NCI-H226 (cell line): Measurements from ENCODE around the gene ANKRD44.
A peak's percentile ranks its signal among the peaks of the same experiment; 100 is the strongest.
"Not testable (repeated sequence)": the region's sequence is repeated elsewhere in the genome, so short reads cannot be mapped to it uniquely, and the experiment has no call there.

Experiments used
- DNase-seq: peaks from one replicate; pipeline ENCODE4 v3.0.0-alpha.2; 2015

The ANKRD44 gene

DNA sequence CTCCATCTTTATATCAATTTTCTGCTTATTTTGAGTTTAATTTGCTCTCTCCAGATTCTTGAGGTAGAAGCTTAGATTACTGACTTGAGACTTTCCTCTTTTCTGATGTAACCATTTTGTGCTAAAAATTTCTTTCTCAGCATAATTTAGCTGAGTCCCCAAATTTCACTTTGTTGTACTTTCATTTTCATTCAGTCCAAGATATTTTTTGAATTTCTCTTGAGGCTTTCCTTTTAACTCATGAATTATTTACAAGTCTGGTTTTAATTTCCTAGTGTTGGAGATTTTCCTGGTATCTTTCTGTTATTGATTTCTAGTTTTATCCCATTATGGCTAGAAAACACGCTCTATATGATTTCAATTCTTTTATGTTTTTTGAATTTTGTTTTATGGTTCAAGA lies 239.4 kb downstream of the ANKRD44 start:
- DNase-seq = no peak

DNA sequence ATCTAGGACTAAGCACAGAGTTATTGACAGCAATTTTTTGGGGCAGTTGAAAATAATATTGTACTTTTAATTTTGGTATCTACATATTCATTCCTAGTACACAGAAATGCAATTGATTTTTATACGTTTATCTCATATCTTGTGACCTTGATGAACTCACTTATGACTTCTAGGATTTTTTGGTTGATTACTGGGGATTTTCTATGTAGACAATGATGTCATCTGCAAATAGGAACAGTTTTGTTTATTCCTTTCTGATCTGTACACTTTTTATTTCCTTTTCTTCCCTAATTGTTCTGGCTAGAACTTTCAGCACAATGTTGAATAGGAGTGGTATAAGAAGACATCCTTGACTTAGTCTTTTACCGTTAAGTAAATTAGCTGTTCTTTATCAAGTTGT lies 240.6 kb downstream of the ANKRD44 start:
- DNase-seq = no peak

DNA sequence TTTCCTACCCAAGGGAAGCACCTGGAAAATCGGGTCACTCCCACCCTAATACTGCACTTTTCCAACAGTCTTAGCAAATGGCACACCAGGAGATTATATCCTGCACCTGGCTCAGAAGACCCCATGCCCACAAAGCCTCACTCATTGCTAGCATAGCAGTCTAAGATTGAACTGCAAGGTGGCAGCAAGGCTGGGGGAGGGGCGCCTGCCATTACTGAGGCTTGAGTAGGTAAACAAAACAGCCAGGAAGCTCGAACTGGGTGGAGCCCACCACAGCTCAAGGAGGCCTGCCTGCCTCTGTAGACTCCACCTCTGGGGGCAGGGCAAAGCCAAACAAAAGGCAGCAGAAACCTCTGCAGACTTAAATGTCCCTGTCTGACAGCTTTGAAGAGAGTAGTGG lies 248.0 kb downstream of the ANKRD44 start:
- DNase-seq = not testable (repeated sequence)

DNA sequence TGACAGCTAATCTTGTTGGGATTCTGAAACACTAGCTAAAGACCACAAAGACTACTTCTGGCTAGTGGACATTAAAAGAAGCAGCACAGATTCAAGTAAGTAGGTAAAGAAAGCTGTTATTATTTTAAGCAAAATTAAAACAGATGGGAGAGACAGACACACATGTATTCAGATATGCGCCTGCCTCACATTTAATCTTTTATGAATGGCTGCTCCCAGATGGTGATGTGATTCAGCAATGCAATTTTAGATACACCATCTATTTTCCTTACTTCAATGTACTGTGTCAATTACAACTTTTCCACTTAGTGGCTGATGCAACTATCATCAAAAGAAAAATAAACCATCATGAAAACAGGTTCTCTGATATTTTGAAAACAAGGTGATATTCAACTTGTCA lies 251.1 kb downstream of the ANKRD44 start:
- DNase-seq = no peak

DNA sequence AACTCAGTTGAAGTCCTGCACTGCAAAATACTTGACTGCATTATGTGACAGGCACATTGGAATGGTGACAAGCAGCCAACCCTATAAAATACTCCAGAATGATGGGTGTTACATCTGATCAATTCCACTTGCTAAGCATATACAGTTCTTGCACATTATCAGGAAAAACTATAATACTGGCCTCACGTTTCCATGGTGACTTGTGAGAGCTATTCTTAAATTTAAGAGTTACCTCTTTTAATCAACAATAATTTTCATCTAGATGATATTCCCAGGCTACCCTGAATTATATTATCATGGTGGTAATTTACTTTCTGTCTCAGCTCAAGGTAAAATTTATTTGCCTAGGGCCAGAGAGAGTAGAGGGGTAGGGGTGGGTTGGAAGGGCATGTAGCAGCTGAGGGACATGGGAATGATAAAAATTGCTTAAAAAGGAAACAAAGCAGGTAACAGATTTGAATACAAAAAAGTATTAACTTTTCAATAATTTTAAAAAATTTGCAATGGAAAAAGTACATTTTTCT lies 251.7 kb downstream of the ANKRD44 start:
- DNase-seq = no peak

DNA sequence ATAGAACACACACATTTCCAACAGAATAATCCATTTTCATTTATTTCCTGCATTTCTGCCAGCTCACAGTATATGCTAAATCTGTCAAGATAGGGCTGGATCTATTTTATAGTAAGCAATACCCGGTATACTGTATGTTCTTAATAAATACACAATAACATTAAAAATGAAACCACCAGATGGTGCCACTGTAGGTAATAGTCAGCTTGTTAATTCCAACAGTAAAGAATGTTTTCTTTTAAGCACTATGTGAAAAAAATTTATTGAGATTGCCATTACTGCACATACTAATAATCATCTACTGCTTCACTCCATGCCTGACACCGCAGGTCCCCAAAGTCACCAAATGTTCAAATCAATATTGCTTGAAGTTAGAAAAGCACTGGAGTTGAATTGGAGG lies 252.6 kb downstream of the ANKRD44 start:
- no peak for DNase-seq

DNA sequence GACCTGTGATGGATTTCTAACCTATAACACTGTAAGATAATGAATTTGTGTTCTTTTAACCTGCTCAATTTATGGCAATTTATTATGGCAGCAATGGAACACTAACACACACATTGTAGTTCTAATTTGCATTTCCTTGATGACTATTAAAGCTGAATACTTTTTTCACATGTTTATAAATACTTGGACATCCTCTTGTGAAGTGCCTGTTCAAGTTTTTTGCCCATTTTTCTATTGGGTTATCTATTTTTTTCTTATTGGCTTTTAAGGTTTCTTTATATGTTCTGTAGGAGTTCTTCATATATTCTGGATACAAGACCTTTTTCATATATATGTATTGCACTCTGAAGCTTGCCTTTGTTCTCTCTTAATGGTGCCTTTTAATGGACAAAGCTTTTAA lies 255.5 kb downstream of the ANKRD44 start:
- no peak for DNase-seq

DNA sequence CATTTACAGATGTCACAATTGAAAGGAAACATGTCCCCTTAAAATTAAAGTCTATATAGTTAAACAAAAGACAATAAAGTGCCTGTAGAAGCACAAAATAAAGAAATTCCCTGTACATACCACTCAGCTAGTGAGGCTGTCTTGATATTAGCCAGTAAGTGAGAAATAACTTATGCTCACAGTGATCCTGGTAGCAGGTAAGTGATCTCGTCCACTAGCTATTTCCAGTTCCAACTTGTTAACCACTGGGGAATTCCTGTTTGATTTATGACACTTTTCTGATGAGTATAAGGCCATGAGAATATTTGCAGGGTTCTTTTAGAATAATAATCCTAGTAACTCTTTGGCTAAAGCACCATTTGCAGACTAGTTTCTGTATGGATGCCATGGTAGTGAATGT lies 256.1 kb downstream of the ANKRD44 start:
- DNase-seq = peak; percentile 75

DNA sequence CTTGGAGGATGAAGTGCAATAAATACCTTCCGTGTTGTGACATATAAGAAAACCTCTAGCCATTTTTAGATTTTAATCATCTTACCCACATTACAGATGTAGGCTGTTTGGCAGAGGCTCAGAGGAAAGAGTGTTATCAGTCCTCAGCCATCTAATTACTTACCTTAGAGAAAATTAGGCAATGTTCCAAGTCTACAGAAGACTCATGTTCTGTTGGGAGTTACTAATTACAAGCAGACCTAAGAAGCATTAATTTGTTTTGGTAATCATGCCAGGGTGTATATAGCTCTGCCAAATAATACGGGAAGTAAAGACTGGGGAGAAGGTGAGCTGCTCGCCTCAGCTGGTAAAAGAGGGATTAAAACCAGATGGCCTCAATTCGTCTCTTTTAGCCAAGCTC lies 258.2 kb downstream of the ANKRD44 start:
- DNase-seq = no peak

DNA sequence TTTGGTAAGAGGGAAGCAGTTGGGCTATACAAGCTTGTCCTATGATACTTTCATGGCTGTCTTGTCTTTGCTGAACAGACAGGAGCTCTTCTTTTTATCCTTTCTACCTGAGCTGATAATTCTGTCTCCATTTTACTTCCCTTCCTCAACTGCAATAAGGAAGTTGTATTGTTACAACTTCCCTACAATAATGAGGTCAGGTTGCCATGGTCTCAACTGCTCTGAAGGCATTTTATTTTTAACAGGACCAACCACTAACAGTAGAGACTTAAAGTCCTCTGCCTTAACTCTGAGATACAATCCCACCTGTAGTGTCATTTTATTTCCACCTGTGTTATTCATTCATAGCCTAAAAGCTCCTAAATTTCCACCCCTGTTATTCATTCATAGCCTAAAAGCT lies 265.5 kb downstream of the ANKRD44 start:
- DNase-seq = no peak

DNA sequence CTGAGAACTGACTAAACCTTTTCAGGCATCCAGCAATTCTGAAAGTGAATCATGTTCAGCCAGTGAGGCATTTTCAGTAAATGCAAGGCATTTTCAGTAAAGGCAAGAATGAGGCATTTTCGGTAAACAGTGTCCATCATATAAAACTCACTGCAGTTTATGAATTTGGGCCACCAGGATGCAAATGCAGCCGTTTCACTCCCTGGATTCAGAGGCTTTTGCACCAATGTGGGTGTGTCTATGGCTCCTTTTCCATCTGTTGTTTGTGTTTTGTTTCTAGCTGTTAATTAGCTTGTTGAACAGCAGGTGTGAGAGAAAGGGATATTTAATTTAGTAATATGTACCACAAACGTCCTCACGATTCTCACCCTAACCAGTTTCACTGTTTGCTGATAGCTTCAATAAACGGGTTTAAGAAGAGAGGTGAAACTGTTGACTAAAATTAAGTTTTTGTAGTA lies 267.8 kb downstream of the ANKRD44 start:
- no peak for DNase-seq

DNA sequence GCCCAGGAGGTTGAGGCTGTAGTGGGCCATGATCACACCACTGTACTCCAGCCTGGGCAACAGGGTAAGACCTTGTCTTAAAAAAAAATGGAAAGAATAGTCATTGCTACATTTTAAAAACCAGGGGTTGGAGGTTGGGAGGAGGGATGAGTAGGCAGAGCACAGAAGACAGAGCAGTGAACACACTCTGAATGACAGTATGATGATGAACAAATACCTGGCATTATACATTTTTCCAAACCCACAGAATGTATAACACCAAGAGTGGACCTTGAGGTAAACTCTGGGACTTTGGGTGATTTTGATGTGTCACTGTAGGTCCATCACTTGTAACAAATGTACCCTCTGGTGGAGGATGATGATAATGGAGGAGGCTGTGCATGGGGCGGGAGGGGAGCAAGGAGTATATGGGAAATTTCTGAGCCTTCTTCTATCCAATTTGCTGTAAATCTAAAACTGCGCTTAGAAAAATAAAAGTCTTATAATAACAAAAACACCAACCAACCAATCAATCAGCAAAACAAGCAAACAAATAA lies 272.6 kb downstream of the ANKRD44 start:
- DNase-seq = no peak

DNA sequence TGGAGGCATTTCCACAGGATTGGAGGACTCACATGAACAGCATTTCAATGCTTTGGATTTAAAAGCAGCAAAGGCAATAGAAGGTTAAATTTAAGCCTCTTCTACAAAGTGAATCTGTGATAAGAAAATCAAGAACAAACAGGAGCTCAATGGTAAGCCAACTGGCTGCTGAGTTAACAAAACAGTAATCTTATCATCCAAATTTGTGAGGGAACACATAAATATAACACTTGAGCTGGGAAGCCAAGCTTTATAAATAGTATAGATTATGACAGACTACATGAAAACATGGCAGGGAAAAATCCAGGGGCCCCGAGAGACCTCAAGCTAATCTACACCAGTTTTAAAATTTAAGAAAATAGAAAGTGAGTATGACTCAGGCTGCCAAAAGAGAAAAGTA lies 275.6 kb downstream of the ANKRD44 start:
- no peak for DNase-seq

DNA sequence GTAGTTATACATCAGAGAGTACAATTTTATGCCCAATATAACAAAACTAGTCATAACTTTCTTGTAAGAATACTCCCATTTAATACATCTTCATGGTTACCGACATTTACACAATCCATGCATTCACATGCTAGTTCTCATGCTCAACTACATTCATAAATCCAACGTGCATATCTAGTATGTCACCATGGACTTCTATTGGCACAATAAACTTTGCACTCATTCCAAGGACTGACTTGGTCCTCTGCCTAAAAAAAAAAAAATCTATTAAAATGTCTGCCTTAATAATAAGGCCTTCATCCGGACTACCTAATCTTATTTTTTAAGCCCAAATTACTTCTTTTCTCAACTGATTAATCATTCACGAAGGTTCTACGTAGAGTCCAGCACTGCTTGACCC lies 276.3 kb downstream of the ANKRD44 start:
- DNase-seq = no peak

DNA sequence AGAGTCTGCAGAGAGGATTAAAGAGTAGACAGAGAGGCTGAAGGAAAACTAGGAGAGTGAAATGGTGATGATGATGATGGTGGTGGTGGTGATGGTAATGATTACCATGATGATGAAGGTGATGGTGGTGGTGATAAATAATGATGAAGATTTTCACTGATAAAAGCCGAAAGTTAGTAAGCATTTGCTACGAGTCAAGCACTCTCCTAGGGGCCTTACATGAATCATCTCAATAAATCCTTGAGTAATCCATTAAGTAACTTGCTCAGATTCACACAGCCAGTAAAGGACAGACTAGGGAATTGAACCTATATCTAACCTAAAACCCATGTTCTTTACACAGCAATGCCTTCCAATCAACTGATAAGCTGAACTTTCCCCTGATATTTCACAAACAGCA lies 277.4 kb downstream of the ANKRD44 start:
- no peak for DNase-seq

DNA sequence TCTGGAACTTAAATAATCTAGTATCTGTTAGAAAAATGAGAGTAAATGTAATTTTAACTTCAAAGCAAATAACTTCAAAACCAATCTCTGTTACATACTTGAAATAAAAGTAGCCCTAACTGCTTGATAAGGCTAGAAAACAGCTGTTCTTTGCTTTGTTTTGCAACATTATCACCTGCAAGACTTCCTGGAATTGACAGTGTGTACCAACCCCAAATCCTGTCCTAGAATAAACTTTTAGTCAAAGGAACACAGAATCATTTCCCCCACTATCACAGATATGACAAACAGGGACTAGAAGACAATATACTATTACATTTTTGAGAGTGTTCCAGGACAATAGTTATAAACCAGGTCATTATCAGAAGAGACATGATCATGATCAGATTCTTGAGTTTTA lies 278.8 kb downstream of the ANKRD44 start:
- DNase-seq = no peak

DNA sequence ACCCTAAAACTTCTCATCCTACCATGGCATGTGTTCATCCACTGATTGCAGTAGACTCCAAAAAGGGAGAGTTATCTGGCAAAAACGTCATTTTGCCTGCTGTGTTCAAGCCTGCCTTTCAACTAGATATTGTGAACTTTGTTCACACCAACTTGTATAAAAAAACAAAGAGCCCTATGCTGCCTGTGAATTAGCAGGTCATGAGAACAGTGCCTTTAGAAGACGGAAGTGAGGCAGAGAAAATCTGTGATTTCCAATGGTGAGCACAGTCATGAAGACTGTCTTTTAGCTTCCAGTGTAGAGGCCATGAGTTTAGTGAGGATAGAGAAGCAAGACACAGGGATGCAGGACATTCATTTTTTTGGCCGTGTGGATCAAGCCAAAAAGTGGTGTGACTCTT lies 280.5 kb downstream of the ANKRD44 start:
- no peak for DNase-seq

DNA sequence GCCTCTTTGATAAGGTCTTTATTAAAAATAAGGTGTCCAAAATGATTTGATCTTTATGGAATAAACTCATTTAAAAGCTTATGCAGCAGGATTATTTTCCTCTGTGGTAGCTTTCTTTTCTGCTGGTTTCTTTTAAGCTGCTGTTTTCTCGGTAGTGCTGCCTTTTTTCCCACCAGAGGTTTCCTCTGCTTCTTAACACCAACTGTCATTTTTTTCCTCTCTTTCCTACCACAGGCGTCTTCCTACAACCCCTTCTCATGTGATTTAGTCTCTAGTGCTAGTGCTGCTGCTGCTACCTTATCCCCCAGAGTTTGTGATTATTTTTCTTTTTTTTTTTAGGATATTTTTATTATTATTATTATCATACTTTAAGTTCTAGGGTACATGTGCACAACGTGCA lies 281.9 kb downstream of the ANKRD44 start:
- no peak for DNase-seq

DNA sequence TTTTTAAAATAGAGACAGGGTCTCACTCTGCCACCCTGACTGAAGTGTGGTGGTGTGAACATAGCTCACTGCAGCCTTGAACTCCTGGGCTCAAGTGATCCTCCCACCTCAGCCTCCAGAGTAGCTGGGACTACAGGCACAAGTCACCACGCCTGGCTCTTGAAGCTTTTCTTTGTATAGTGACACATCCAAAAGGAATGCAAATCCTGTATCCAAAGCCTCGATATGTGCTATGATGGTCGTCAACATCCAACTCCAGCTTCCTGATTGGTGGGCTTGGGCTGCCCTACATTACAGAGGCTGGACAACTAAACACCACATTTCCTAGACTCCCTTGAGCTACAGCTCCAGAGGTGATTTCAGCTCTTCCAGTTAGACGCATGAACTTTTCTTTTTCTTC lies 282.4 kb downstream of the ANKRD44 start:
- peak; percentile 93 for DNase-seq

DNA sequence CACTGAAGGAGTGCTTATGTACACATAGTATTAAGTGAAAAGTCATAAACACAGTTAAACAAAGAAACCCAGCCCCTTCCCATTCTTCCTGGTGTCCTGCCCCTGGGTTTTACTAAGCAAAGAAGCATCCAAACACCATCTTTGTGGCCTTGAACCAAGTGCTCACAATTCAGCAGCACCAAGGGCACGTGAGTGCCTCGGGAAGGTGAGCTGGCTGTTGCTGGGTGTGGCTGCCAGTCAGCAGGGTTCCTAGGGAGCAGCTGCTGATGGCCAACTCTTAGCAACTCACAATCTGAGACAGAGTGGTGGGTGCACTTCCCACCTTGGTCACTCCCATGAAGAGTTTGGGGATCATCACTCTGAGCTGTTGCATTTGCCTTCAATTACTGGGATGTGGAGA lies 286.4 kb downstream of the ANKRD44 start:
- no peak for DNase-seq

DNA sequence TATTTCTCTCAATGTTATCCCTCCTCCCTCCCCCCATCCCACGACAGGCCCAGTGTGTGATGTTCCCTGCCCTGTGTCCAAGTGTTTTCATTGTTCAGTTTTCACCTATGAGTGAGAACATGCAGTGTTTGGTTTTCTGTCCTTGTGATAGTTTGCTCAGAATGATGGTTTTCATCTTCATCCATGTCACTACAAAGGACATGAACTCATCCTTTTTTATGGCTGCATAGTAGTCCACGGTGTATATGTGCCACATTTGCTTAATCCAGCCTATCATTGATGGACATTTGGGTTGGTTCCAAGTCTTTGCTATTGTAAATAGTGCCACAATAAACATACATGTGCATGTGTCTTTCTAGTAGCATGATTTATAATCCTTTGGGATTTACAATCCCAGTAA lies 289.7 kb downstream of the ANKRD44 start:
- not testable (repeated sequence) for DNase-seq

DNA sequence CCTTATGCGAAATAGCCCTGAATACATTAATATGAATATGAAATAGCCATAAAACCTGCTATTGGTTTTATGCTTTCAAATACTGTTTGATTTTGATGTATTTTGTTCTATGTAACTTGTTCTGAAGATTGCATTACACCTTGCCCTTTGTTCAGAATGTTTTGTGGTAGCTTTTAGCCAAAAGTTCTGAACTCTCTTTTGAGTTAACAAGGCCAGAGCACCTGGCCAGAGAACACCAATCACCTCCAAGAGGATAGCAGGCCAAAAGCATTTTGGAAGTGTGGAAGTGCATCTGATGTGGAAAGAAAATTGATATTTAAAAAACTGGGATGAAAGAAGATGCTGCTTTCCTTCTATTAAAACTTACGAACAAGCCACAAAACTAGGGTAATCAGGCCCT lies 297.5 kb downstream of the ANKRD44 start:
- DNase-seq = no peak

DNA sequence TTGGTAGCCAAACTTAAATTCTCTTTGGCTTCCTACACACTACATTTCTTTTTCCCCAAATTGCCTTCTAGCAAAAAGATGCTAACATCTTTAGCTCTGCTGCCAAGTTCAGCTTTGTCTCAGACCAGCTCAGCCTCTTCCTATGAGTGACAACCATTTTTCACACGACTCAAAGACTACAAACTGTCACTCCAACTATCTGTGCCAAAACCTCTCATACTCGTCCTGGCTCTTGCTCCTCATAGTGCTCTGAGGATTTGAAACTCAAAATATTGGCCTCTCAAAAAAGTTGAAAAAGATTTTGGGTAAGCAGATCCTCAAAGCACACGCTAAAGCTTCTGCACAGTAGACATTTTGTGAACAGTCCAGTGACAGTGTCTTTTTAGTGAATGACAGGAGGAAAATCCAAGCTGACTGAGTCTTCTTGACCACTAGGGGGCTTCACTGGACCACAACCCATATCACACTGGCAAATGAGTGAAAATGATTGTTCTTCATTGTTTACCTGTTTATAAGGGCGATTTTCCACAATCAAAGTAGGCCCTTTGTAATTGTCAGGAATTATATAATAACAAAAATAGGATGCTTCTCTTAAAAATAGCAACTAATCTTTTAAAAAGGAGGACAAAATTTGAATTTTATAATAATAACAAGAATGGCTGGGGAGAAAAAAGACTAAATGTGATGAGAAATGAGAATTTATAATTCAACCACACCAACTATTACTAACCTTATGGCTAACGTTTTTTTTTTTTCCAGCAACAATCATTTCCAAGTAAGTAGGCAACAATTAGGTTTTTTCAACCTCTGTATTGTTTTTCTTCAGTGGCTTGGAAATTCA lies 298.6 kb downstream of the ANKRD44 start:
- DNase-seq = peak; percentile 9

DNA sequence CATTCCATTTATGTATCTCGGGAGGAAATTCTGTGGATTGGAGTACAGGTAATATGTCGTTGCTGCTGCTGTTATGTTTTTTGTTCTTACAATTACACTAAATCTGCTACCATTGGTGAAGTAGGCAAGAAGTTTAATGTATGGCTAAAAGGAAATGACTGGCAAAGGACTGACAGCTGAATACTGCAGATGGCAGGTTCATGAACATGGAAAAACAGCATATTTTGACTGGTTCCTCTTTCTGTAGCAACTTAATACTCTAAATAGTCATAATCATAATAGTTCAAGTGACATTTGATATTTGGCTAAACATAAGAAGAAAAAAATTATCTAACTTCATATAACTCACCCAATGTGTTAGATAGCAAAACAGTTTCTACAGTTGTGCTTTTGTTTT lies 299.6 kb downstream of the ANKRD44 start:
- DNase-seq = no peak
